HG03159 (cell line): ENCODE results near the gene OLR1.
"Not testable (repeated sequence)": the region's sequence is repeated elsewhere in the genome, so short reads cannot be mapped to it uniquely, and the experiment has no call there.

Experiments
- ATAC-seq: cut with Tn5 transposase; IDR thresholded peaks from one replicate; pipeline ENCODE4 v1.9.1; 2021; ENCODE audit warnings: mild to moderate bottlenecking, moderate library complexity; ENCODE audit not compliant: unreplicated experiment

The OLR1 gene

GRCh38 chr12:10171973-10172728, at the start of gene OLR1:
OLR1 (minus strand) TSS chr12:10172132; CDS start chr12:10172077, 55 bp downstream.
- ATAC-seq = no peak

GRCh38 chr12:10220398-10221077, 48.6 kb upstream of the OLR1 start:
- ATAC-seq = no peak

- ATAC-seq = no peak
Observed at GRCh38 chr12:10218021-10218420, 46.1 kb upstream of the OLR1 start.

GRCh38 chr12:10215946-10216345, 44.0 kb upstream of the OLR1 start:
- ATAC-seq = not testable (repeated sequence)

- ATAC-seq = no peak
Observed at GRCh38 chr12:10215436-10215835, 43.5 kb upstream of the OLR1 start.

GRCh38 chr12:10214895-10215267, 42.9 kb upstream of the OLR1 start:
- ATAC-seq = no peak

- no peak for ATAC-seq
Observed at GRCh38 chr12:10214136-10214894, 42.4 kb upstream of the OLR1 start.

GRCh38 chr12:10213168-10214135, 41.5 kb upstream of the OLR1 start:
- ATAC-seq = peak; percentile 39

- ATAC-seq = peak; percentile 71
Observed at GRCh38 chr12:10212739-10213131, 40.8 kb upstream of the OLR1 start, which contains the start of gene GABARAPL1. GABARAPL1 (plus strand) TSS chr12:10212877; CDS start chr12:10213130, 253 bp downstream.

- no peak for ATAC-seq
Observed at GRCh38 chr12:10211940-10212738, 40.2 kb upstream of the OLR1 start.

GRCh38 chr12:10211101-10211939, 39.4 kb upstream of the OLR1 start:
- ATAC-seq = no peak

GRCh38 chr12:10210225-10210624, 38.3 kb upstream of the OLR1 start:
- no peak for ATAC-seq

- no peak for ATAC-seq
Observed at GRCh38 chr12:10207136-10207535, 35.2 kb upstream of the OLR1 start.

GRCh38 chr12:10205220-10205807, 33.4 kb upstream of the OLR1 start:
- ATAC-seq = no peak

GRCh38 chr12:10204495-10204894, 32.6 kb upstream of the OLR1 start:
- ATAC-seq = not testable (repeated sequence)

GRCh38 chr12:10197879-10198278, 25.9 kb upstream of the OLR1 start:
- ATAC-seq = no peak

- peak; percentile 92 for ATAC-seq
Observed at GRCh38 chr12:10196210-10196609, 24.3 kb upstream of the OLR1 start.

- no peak for ATAC-seq
Observed at GRCh38 chr12:10194160-10194670, 22.3 kb upstream of the OLR1 start.
